BE2C (cell line): Measurements from ENCODE around the gene FXYD4.
A peak's percentile ranks its signal among the peaks of the same experiment; 100 is the strongest.

ENCODE experiments used
- DNase-seq: peaks from one replicate; pipeline ENCODE4 v3.0.0-alpha.2; 2020
- H3K27me3 ChIP-seq: fragments of 250-450 bp; sonication (Bioruptor Pico); 2 replicates; pipeline ENCODE4 v1.5.1; 2020; ENCODE audit warnings: mild to moderate bottlenecking
- H3K36me3 ChIP-seq: fragments of 250-450 bp; sonication (Bioruptor Pico); 2 replicates; pipeline ENCODE4 v1.5.1; 2020; ENCODE audit warnings: mild to moderate bottlenecking
- H3K4me1 ChIP-seq: fragments of 250-450 bp; sonication (Bioruptor Pico); 2 replicates; pipeline ENCODE4 v1.5.1; 2020
- H3K4me3 ChIP-seq: 2 replicates; pipeline ENCODE4 v1.5.1; 2011; ENCODE audit warnings: low read depth, low read length
- H3K9me3 ChIP-seq: fragments of 250-450 bp; sonication (Bioruptor Pico); 2 replicates; pipeline ENCODE4 v1.5.1; 2020
- CTCF ChIP-seq: IDR thresholded peaks from 2 replicates; pipeline ENCODE4 v1.5.1; 2012; ENCODE audit warnings: mild to moderate bottlenecking, low read depth, low read length

The FXYD4 gene

DNA sequence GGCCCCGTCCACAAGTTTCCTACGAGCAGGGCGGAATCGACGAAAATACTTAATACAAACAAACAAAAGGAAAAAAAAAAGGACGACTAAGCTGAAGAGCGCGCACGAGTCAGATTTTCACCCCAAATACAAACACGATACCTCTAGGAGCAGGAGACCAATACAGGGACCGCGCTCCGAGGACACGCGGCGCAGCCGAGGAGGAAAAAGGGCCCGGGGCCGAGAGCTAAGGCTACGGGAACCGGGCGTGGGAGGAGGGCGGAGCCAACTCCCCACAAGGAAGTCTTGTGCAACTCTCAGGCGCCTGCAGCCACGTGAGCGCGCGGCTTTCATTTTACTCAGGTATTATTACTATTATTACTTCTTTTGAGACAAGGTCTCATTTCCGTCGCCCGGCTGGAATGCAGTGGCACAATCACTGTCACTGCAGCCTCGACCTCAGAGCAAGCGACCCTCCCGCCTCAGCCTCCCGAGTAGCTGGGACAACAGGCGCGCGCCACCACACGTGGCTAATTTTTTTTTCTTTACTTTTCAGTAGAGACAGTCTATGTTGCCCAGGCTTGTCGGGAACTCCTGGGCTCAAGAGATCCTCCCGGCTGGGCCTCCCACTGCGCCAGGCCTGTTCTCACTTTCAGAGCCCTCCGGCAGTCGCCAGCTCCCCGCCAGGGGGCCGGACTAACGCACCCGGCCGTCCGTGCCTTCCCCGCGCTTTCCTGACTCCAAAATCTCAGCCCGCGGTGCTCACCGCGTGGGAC is 36.3 kb downstream of the FXYD4 start:
- DNase-seq, result peak; percentile 86
- H3K27me3 ChIP-seq, result no peaks in the 10 kb centered on the region
- no peaks in the 10 kb centered on the region; the same call in 1 of the 2 replicates for H3K4me1 ChIP-seq
- H3K4me3 ChIP-seq, result peak overlapping the region; percentile 65
- H3K36me3 ChIP-seq, result peaks cover 20% of the 10 kb centered on the region
- H3K9me3 ChIP-seq, result no peaks in the 10 kb centered on the region
- TF ChIP-seq CTCF, result peak; percentile 45

DNA sequence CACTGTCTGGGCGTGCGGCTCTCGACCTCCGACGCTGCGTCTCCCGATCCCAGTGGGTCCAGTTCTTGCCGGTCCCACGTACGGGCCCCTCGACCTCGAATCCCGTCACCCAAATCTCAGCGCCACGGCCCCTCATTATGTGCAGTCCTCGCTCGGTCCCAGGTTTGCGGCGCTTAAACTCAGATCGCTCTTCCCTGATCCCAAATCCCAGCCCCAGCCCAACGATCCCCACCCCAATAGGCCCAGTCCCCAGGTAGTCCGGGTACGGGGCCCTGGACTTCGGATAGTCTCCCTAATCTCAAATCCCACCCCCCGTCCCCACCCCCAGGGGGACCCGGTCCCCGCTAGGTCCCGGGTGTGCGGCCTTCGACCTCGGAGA is 36.9 kb downstream of the FXYD4 start:
- no peak for DNase-seq
- Histone ChIP-seq H3K4me1 (no peaks in the 10 kb centered on the region; the same call in 1 of the 2 replicates), H3K9me3 (no peaks in the 10 kb centered on the region), H3K27me3 (no peaks in the 10 kb centered on the region), H3K36me3 (peaks cover 15% of the 10 kb centered on the region), H3K4me3 (peak overlapping the region; percentile 65)
- TF ChIP-seq CTCF, result no peak

GRCh38 chr10:43408710-43409384 is 37.4 kb downstream of the FXYD4 start, which contains the start of gene HNRNPF:
Gene HNRNPF, minus strand, starts transcription at chr10:43409186. Its CDS starts 21,302 bp downstream, at chr10:43387884.
- Histone ChIP-seq H3K9me3 (no peaks in the 10 kb centered on the region), H3K4me3 (peak within 1 kb of the TSS; percentile 65), H3K36me3 (peaks cover 9% of the 10 kb centered on the region), H3K27me3 (no peaks in the 10 kb centered on the region), H3K4me1 (no peaks in the 10 kb centered on the region)
- TF ChIP-seq CTCF, result no peak
- DNase-seq, result peak; percentile 93

DNA sequence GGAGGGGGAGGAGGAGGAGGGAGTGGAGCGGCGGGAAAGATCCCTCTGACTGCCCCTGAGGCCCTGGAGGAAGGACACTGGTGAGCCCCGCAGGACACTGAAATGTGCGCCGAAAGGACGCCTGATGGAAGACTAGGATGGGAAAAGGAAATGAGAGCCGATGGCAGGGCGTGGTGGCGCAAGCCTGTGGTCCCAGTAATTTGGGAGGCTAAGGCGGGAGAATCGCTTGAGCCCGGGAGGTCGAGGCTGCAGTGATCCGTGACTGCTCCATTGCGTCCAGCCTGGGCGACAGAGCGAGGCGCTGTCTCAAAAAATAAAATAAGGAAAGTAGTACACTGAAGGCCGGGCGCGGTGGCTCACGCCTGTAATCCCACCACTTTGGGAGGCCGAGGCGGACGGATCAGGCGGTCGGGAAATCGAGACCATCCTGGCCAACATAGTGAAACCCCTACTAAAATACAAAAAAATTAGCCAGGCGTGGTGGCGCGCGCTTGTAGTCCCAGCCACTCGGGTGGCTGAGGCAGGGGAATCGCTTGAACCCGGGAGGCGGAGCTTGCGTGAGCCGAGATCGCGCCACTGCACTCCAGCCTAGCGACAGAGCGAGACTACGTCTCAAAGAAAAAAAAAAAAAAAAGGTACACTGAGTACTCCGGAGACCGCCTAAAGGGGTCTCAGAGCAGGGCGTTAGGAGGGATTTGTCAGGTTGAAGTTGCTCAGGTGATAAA is 38.1 kb downstream of the FXYD4 start:
- no peaks in the 10 kb centered on the region for H3K9me3 ChIP-seq
- no peaks in the 10 kb centered on the region for H3K27me3 ChIP-seq
- no peak for TF ChIP-seq CTCF
- H3K4me1 ChIP-seq, result no peaks in the 10 kb centered on the region
- peak overlapping the region; percentile 26; the same call in 1 of the 2 replicates for H3K4me3 ChIP-seq
- no peak for DNase-seq
- H3K36me3 ChIP-seq, result peaks cover 7% of the 10 kb centered on the region; the same call in 1 of the 2 replicates

DNA sequence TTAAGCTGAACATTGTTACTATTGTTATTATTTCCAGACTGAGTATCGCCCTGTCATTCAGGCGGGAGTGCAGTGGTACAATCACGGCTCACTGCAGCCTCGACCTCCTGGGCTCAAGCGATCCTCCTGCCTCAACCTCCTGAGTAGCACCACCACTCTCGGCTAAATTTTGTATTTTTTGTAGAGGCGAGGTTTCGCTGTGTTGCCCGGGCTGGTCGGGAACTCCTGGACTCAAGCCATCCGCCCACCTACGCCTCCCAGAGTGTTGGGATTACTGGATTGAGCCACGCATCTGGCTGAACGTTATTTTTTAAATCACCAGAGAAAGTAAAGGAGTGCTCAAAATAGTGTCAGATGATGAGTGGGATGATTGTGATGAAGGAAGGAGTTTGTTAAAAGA is 38.9 kb downstream of the FXYD4 start:
- H3K4me3 ChIP-seq, result no peak overlapping the region
- H3K4me1 ChIP-seq, result no peaks in the 10 kb centered on the region

More for the DNA sequence above, 38.9 kb downstream of the FXYD4 start:
- Histone ChIP-seq H3K9me3 (no peaks in the 10 kb centered on the region), H3K27me3 (no peaks in the 10 kb centered on the region), H3K36me3 (peaks cover 4% of the 10 kb centered on the region; the same call in 1 of the 2 replicates)
- TF ChIP-seq CTCF, result no peak
- no peak for DNase-seq
